ENCODE measurements around the gene HMX3.

DNA sequence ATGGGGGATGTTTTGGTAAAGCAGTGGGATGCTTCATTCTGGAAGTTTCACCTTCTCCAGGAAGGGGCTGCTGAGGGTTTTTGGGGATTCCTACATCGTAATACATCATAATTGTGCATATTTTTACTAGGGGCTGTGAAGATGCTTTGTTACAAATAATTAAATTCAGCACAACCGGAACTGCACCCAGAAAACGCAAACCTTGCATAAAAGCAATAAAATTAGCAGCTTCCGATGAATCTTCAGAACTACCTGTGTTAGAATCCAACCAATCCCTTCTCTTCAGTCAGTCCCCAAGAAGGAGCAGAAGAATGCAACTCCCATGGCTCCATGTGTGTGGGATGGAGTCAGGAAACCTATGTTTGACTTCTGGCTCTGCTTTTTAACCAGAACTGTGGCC is 48.4 kb upstream of the HMX3 start:
- TF ChIP-seq CTCF (IDR thresholded peaks at IDR 0.05) (no peak), POLR2A (IDR thresholded peaks at IDR 0.05) (no peak)
